Astrocyte of the spinal cord (primary cell): ENCODE data around the gene STX12.
"Not testable (repeated sequence)": the region's sequence is repeated elsewhere in the genome, so short reads cannot be mapped to it uniquely, and the experiment has no call there.

Source experiments
- DNase-seq: peaks from one replicate; pipeline ENCODE4 v3.0.0; 2011; ENCODE audit warnings: low read depth, low spot score
- H3K4me3 ChIP-seq: 2 replicates; pipeline ENCODE4 v1.5.1; 2011; ENCODE audit warnings: low read depth, mild to moderate bottlenecking, low read length, moderate library complexity
- CTCF ChIP-seq: IDR thresholded peaks from 2 replicates; pipeline ENCODE4 v1.5.1; 2012; ENCODE audit warnings: low read depth, mild to moderate bottlenecking, low read length, inconsistent platforms
- in situ Hi-C: cut with HindIII; loops from 2 replicates; pipeline ENCODE4 v1.10.0; 2017; ENCODE audit warnings: low sequenced_read_pairs

The STX12 gene

GRCh38 chr1:27849951-27850350 lies 76.9 kb downstream of the STX12 start:
- TF ChIP-seq CTCF, result no peak

GRCh38 chr1:27855085-27855484 lies 82.1 kb downstream of the STX12 start:
- no peak for DNase-seq
- TF ChIP-seq CTCF, result no peak
- H3K4me3 ChIP-seq, result no peak overlapping the region
- in situ Hi-C loops, result no loop called here

More at GRCh38 chr1:27849951-27850350, 76.9 kb downstream of the STX12 start:
- no peak overlapping the region for H3K4me3 ChIP-seq
- in situ Hi-C loops, result no loop called here
- no peak for DNase-seq

GRCh38 chr1:27856561-27857343 lies 83.7 kb downstream of the STX12 start:
- no peak overlapping the region for H3K4me3 ChIP-seq
- no peak for DNase-seq
- in situ Hi-C loops, result no loop called here
- TF ChIP-seq CTCF, result no peak

- DNase-seq, in situ Hi-C loops, H3K4me3 ChIP-seq: not testable (repeated sequence)
These were observed 84.5 kb downstream of the STX12 start for GRCh38 chr1:27857552-27857951.

- peak; percentile 85 for DNase-seq
- in situ Hi-C loops, result no loop called here
- TF ChIP-seq CTCF, result peak; percentile 99
- H3K4me3 ChIP-seq, result no peak overlapping the region
These were observed 85.3 kb downstream of the STX12 start for GRCh38 chr1:27858072-27858948.

- in situ Hi-C loops, result no loop called here
- no peak for DNase-seq
- no peak for TF ChIP-seq CTCF
- no peak overlapping the region for H3K4me3 ChIP-seq
These were observed 86.0 kb downstream of the STX12 start for GRCh38 chr1:27858949-27859576.

- H3K4me3 ChIP-seq, result no peak overlapping the region
- in situ Hi-C loops, result no loop called here
- no peak for TF ChIP-seq CTCF
- DNase-seq, result no peak
These were observed 88.4 kb downstream of the STX12 start for GRCh38 chr1:27861436-27861835.
